HepG2 (cell line): ENCODE results near the gene ESYT1. TPM values are rescaled to one million over a fixed set of nuclear protein-coding genes. Genes with fewer than 3 reads are reported as not detected.
A peak's percentile ranks its signal among the peaks of the same experiment; 100 is the strongest.

Source experiments
- BRD4 ChIP-seq: sonication (generic); formaldehyde crosslinking; IDR thresholded peaks from 2 replicates; pipeline ENCODE4 v1.4.0; 2020; ENCODE audit warnings: missing genetic modification reagents
- EP300 ChIP-seq, 3 experiments: sonication (generic) in 1 of 3; formaldehyde crosslinking in 1 of 3; IDR thresholded peaks; 2 replicates each; pipeline versions ENCODE4 v1.5.1 to v1.6.1; 2011 to 2020; ENCODE audit warnings: low read depth in 2 of 3, low read length in 2 of 3, borderline replicate concordance in 1 of 3, improper control_type of control experiment in 1 of 3, mild to moderate bottlenecking in 1 of 3, missing genetic modification reagents in 1 of 3, moderate library complexity in 1 of 3
- FOSL2 ChIP-seq: sonication (generic); formaldehyde crosslinking; IDR thresholded peaks from 2 replicates; pipeline ENCODE4 v1.4.0; 2020; ENCODE audit warnings: missing genetic modification reagents
- FOXA3 ChIP-seq: IDR thresholded peaks from 2 replicates; pipeline ENCODE4 v1.6.1; 2016; ENCODE audit warnings: missing genetic modification reagents, missing compliant biosample characterization
- GATAD1 ChIP-seq: IDR thresholded peaks from 2 replicates; pipeline ENCODE4 v1.6.1; 2016; ENCODE audit warnings: missing genetic modification reagents, missing compliant biosample characterization
- GLI4 ChIP-seq: sonication (generic); formaldehyde crosslinking; IDR thresholded peaks from 2 replicates; pipeline ENCODE4 v1.5.1; 2020; ENCODE audit warnings: missing genetic modification reagents, mild to moderate bottlenecking, moderate library complexity, borderline replicate concordance
- HDAC6 ChIP-seq: fragments of 200-600 bp; sonication (generic); IDR thresholded peaks from 2 replicates; pipeline ENCODE4 v1.7.0; 2017; ENCODE audit warnings: mild to moderate bottlenecking, antibody characterized with exemption, low read length, low read depth
- HNRNPH1 ChIP-seq: fragments of 200-400 bp; formaldehyde crosslinking; optimal IDR thresholded peaks from 2 replicates; pipeline ENCODE3; 2017; ENCODE audit warnings: mild to moderate bottlenecking, low read depth, low read length
- JUN ChIP-seq: sonication (generic); formaldehyde crosslinking; IDR thresholded peaks from 2 replicates; pipeline ENCODE4 v1.4.0; 2020; ENCODE audit warnings: mild to moderate bottlenecking, missing genetic modification reagents
- MBD4 ChIP-seq: IDR thresholded peaks from 2 replicates; pipeline ENCODE4 v1.6.1; 2012; ENCODE audit warnings: low read length, inconsistent platforms, borderline replicate concordance
- MEIS1 ChIP-seq: sonication (generic); formaldehyde crosslinking; IDR thresholded peaks from 2 replicates; pipeline ENCODE4 v1.9.0; 2021; ENCODE audit warnings: mild to moderate bottlenecking, missing genetic modification reagents, moderate library complexity, borderline replicate concordance
- PCBP1 ChIP-seq: fragments of 200-400 bp; formaldehyde crosslinking; IDR thresholded peaks from 2 replicates; pipeline ENCODE4 v1.6.1; 2017; ENCODE audit warnings: mild to moderate bottlenecking, low read depth, low read length, borderline replicate concordance
- RBFOX2 ChIP-seq: fragments of 200-400 bp; formaldehyde crosslinking; IDR thresholded peaks from 2 replicates; pipeline ENCODE4 v1.6.1; 2017; ENCODE audit warnings: low read depth, mild to moderate bottlenecking, low read length
- SP2 ChIP-seq: sonication (generic); formaldehyde crosslinking; IDR thresholded peaks from 2 replicates; pipeline ENCODE4 v1.5.1; 2020; ENCODE audit warnings: mild to moderate bottlenecking, missing genetic modification reagents
- TBL1XR1 ChIP-seq: fragments of 150-350 bp; IDR thresholded peaks from 2 replicates; pipeline ENCODE4 v1.6.1; 2014; ENCODE audit warnings: borderline replicate concordance, low read length; ENCODE audit not compliant: partially characterized antibody
- ZFP91 ChIP-seq: sonication (generic); formaldehyde crosslinking; IDR thresholded peaks from 2 replicates; pipeline ENCODE4 v1.9.0; 2022; ENCODE audit warnings: missing genetic modification reagents, mild to moderate bottlenecking, borderline replicate concordance
- ZNF317 ChIP-seq: sonication (generic); formaldehyde crosslinking; IDR thresholded peaks from 2 replicates; pipeline ENCODE4 v1.5.0; 2020; ENCODE audit warnings: mild to moderate bottlenecking, missing genetic modification reagents
- ZNF414 ChIP-seq: sonication (generic); formaldehyde crosslinking; IDR thresholded peaks from 2 replicates; pipeline ENCODE4 v1.5.0; 2020; ENCODE audit warnings: missing genetic modification reagents
- ZNF460 ChIP-seq: sonication (generic); formaldehyde crosslinking; IDR thresholded peaks from 2 replicates; pipeline ENCODE4 v1.5.1; 2020; ENCODE audit warnings: missing genetic modification reagents, mild to moderate bottlenecking, borderline replicate concordance
- ZNF616 ChIP-seq: sonication (generic); formaldehyde crosslinking; IDR thresholded peaks from 2 replicates; pipeline ENCODE4 v1.5.0; 2020; ENCODE audit warnings: low read depth, mild to moderate bottlenecking, missing genetic modification reagents
- ZNF724P ChIP-seq: sonication (generic); formaldehyde crosslinking; IDR thresholded peaks from 2 replicates; pipeline ENCODE4 v1.8.0; 2022; ENCODE audit warnings: missing genetic modification reagents, borderline replicate concordance
- ZNF746 ChIP-seq: sonication (generic); formaldehyde crosslinking; IDR thresholded peaks from 2 replicates; pipeline ENCODE4 v1.8.0; 2022; ENCODE audit warnings: mild to moderate bottlenecking, missing genetic modification reagents
- ZNF776 ChIP-seq: sonication (generic); formaldehyde crosslinking; IDR thresholded peaks from 2 replicates; pipeline ENCODE4 v1.4.0; 2020; ENCODE audit warnings: mild to moderate bottlenecking, missing genetic modification reagents
- ZNF788 ChIP-seq: sonication (generic); formaldehyde crosslinking; IDR thresholded peaks from 2 replicates; pipeline ENCODE4 v1.5.0; 2020; ENCODE audit warnings: mild to moderate bottlenecking, missing genetic modification reagents, borderline replicate concordance
- ZNF816 ChIP-seq: sonication (generic); formaldehyde crosslinking; IDR thresholded peaks from 2 replicates; pipeline ENCODE4 v1.8.0; 2022; ENCODE audit warnings: missing genetic modification reagents, mild to moderate bottlenecking, borderline replicate concordance
- polyA plus RNA-seq, 8 experiments: library from polyadenylated mRNA; depleted of rRNA in 3 of 8; stranded (reverse) in 7 of 8; unstranded in 1 of 8; fragments of >200 nt; fragmentation: Illumina TruSeq in 4 of 8; extraction: Trizol in 4 of 8; gene quantifications; 2 replicates each; pipeline versions ENCODE4 v1.2.1 to v1.2.3, GENCODE V29; 2011 to 2016; ENCODE audit warnings: low read depth in 4 of 8, missing spikeins in 1 of 8, mixed read lengths in 1 of 8; ENCODE audit not compliant: insufficient read depth in 1 of 8
- total RNA-seq, 5 experiments: library from RNA; depleted of rRNA; stranded (reverse); fragments of >200 nt; fragmentation: Illumina TruSeq; extraction: Trizol; gene quantifications; 2 replicates each; pipeline ENCODE4 v1.2.3, GENCODE V29; 2016; ENCODE audit warnings: low read depth in 1 of 5

ESYT1 gene
- total and polyA plus RNA-seq, 2 of the 13 experiments (the other 11 are each of a cell fraction or from before 2014, with no cell fraction given) = 66.9 to 71.0 TPM

GRCh38 chr12:56158029-56158925 is 30.2 kb downstream of the ESYT1 start, which contains the start of gene MYL6 (continued):
- peak; percentile 51; the same call in 1 of the 2 replicates for TF ChIP-seq ZFP91 (CRISPR knock-in tag)
- TF ChIP-seq ZNF746 (CRISPR knock-in tag) = 0 out of 2 replicates have a peak, but pooled peaks have one; percentile 15
- 0 out of 2 replicates have a peak, but pooled peaks have one; percentile 51 for TF ChIP-seq GLI4 (CRISPR knock-in tag)
- TF ChIP-seq MBD4 = peak; percentile 27; the same call in 1 of the 2 replicates
- no peak for TF ChIP-seq HDAC6
- TF ChIP-seq ZNF616 (CRISPR knock-in tag) = 0 out of 2 replicates have a peak, but pooled peaks have one; percentile 44
- 0 out of 2 replicates have a peak, but pooled peaks have one; percentile 36 for TF ChIP-seq ZNF724P (CRISPR knock-in tag)
- peak; percentile 73 for TF ChIP-seq TBL1XR1
- 0 out of 2 replicates have a peak, but pooled peaks have one; percentile 45 for TF ChIP-seq GATAD1 (CRISPR knock-in tag)
- TF ChIP-seq BRD4 = 0 out of 2 replicates have a peak, but pooled peaks have one; percentile 27
- peak; percentile 72 for TF ChIP-seq FOSL2 (CRISPR knock-in tag)
- 0 out of 2 replicates have a peak, but pooled peaks have one; percentile 46 for TF ChIP-seq ZNF317 (CRISPR knock-in tag)
- 0 out of 2 replicates have a peak, but pooled peaks have one; percentile 78 for TF ChIP-seq ZNF816
- TF ChIP-seq RBFOX2 = peak; percentile 60
- TF ChIP-seq FOXA3 (CRISPR knock-in tag) = peak; percentile 14; the same call in 1 of the 2 replicates
- TF ChIP-seq MEIS1 (CRISPR knock-in tag) = 0 out of 2 replicates have a peak, but pooled peaks have one; percentile 3
- 0 out of 2 replicates have a peak, but pooled peaks have one; percentile 70 for TF ChIP-seq ZNF776 (CRISPR knock-in tag)
- TF ChIP-seq SP2 (CRISPR knock-in tag) = 0 out of 2 replicates have a peak, but pooled peaks have one; percentile 22
- no peak for TF ChIP-seq PCBP1
- TF ChIP-seq HNRNPH1 = peak; percentile 47
- TF ChIP-seq EP300 (IDR thresholded peaks at IDR 0.05; ENCODE audit: low read depth in 2 of 2, low read length in 2 of 2) = no peak
- no peak; the same call in 1 of the 2 replicates for TF ChIP-seq EP300 (CRISPR knock-in tag; IDR thresholded peaks at IDR 0.05; ENCODE audit: borderline replicate concordance)
- TF ChIP-seq ZNF788 (CRISPR knock-in tag) = no peak
- TF ChIP-seq ZNF414 (CRISPR knock-in tag) = peak; percentile 39
- TF ChIP-seq ZNF460 (CRISPR knock-in tag) = no peak
- TF ChIP-seq JUN = peak; percentile 75; the same call in 1 of the 2 replicates
